Stomach (tissue), 4 donors: ENCODE results near the gene ZBTB42.

ENCODE experiments used
- EP300 ChIP-seq: sonication (generic); formaldehyde crosslinking; IDR thresholded peaks from one replicate; pipeline ENCODE4 v1.6.1; 2017; ENCODE audit warnings: antibody characterized with exemption
- POLR2A ChIP-seq, 4 donors: fragments of 450-650 bp; IDR thresholded peaks; one replicate each; pipeline ENCODE4 v1.6.1; 2016; ENCODE audit warnings: antibody characterized with exemption in 4 of 4, control low read depth in 2 of 4, mild to moderate bottlenecking in 1 of 4, moderate library complexity in 1 of 4
- POLR2AphosphoS5 ChIP-seq, 3 donors: sonication (generic); formaldehyde crosslinking; IDR thresholded peaks; one replicate each; pipeline ENCODE4 v1.6.1; 2016; ENCODE audit warnings: antibody characterized with exemption in 3 of 3
- TF ChIP-seq, protein P1 (sequence below), 7 experiments: fragments of 450-650 bp in 4 of 7; fragments of 200-600 bp in 3 of 7; sonication (generic) in 3 of 7; IDR thresholded peaks; one replicate each; pipeline ENCODE4 v1.5.1; 2016 to 2019; ENCODE audit warnings: antibody characterized with exemption in 7 of 7, control low read depth in 2 of 7, mild to moderate bottlenecking in 1 of 7

DNA sequence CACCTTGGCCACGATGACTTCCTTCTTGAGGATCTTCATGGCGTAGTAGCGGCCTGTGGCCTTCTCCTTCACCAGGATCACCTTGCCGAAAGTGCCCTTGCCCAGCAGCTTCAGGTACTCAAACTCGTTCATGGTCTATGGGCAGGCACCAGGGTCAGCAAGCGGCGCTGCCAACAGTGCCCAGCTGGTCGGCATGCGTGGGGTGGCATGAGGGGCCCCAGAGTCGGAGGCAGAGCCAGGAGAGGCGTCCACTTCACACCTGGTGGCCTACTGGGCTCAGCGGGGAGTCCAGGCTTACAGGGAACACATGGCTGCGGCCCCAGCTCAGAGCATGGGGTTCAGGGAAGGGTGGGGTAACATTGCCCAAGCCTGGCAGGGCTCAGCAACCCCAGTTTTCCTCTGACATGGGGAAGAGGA lies 25.8 kb upstream of the ZBTB42 start:
- TF ChIP-seq POLR2A (IDR thresholded peaks at IDR 0.05), result no peak
- TF ChIP-seq, protein P1, sequence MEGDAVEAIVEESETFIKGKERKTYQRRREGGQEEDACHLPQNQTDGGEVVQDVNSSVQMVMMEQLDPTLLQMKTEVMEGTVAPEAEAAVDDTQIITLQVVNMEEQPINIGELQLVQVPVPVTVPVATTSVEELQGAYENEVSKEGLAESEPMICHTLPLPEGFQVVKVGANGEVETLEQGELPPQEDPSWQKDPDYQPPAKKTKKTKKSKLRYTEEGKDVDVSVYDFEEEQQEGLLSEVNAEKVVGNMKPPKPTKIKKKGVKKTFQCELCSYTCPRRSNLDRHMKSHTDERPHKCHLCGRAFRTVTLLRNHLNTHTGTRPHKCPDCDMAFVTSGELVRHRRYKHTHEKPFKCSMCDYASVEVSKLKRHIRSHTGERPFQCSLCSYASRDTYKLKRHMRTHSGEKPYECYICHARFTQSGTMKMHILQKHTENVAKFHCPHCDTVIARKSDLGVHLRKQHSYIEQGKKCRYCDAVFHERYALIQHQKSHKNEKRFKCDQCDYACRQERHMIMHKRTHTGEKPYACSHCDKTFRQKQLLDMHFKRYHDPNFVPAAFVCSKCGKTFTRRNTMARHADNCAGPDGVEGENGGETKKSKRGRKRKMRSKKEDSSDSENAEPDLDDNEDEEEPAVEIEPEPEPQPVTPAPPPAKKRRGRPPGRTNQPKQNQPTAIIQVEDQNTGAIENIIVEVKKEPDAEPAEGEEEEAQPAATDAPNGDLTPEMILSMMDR (IDR thresholded peaks at IDR 0.05), result no peak
- no peak for TF ChIP-seq POLR2AphosphoS5 (IDR thresholded peaks at IDR 0.05)
- no peak for TF ChIP-seq EP300
